OCI-LY7 (cell line): ENCODE measurements around the gene LRRC7. TPM values are rescaled to one million over a fixed set of nuclear protein-coding genes. Genes with fewer than 3 reads are reported as not detected.

Experiments used
- BruUV-seq: library from RNA; stranded (reverse); fragments of 400-500 nt; replicated peaks from 2 replicates; lab custom pipeline; 2021; lab: Mats Ljungman, UMichigan
- CTCF ChIA-PET: fragments of 300-600 bp; sonication (Branson Sonifier 250); formaldehyde crosslinking; loops from one replicate; lab custom pipeline; 2022; ENCODE audit warnings: antibody characterized with exemption; ENCODE audit not compliant: unreplicated experiment; lab: Charles Lee
- POLR2A ChIA-PET: fragments of 300-600 bp; sonication (Branson Sonifier 250); formaldehyde crosslinking; loops from one replicate; lab custom pipeline; 2022; ENCODE audit warnings: antibody characterized with exemption; lab: Charles Lee
- DNase-seq: peaks from one replicate; pipeline ENCODE4 v3.0.0-alpha.2; 2015; ENCODE audit warnings: low spot score
- H2AFZ ChIP-seq: fragments of 200-600 bp; sonication (generic), shearing (Covaris generic); 2 replicates; pipeline ENCODE4 v1.6.1; 2014; ENCODE audit warnings: mild to moderate bottlenecking, antibody characterized with exemption, low read length, moderate library complexity
- H3K27ac ChIP-seq: fragments of 200-600 bp; sonication (generic); 2 replicates; pipeline ENCODE4 v1.5.1; 2014; ENCODE audit warnings: mixed run types, low read depth, mild to moderate bottlenecking, moderate library complexity, low read length, inconsistent platforms; ENCODE audit not compliant: poor library complexity, severe bottlenecking
- H3K36me3 ChIP-seq: fragments of 200-600 bp; sonication (generic); 2 replicates; pipeline ENCODE4 v1.6.1; 2014; ENCODE audit warnings: mild to moderate bottlenecking, antibody characterized with exemption, low read length, moderate library complexity, mixed read lengths; ENCODE audit not compliant: insufficient read depth
- H3K4me1 ChIP-seq: fragments of 200-600 bp; sonication (generic); 2 replicates; pipeline ENCODE4 v1.5.1; 2014; ENCODE audit warnings: mild to moderate bottlenecking, low read length; ENCODE audit not compliant: insufficient read depth, poor library complexity, severe bottlenecking
- H3K4me2 ChIP-seq: fragments of 200-600 bp; sonication (generic); 2 replicates; pipeline ENCODE4 v1.6.1; 2014; ENCODE audit warnings: mild to moderate bottlenecking, low read length
- H3K4me3 ChIP-seq: fragments of 200-600 bp; sonication (generic); 2 replicates; pipeline ENCODE4 v1.5.1; 2014; ENCODE audit warnings: mild to moderate bottlenecking, low read depth, low read length; ENCODE audit not compliant: poor library complexity, severe bottlenecking
- H3K79me2 ChIP-seq: fragments of 200-600 bp; sonication (generic); 2 replicates; pipeline ENCODE4 v1.6.1; 2016; ENCODE audit warnings: low read depth, mild to moderate bottlenecking, low read length, moderate library complexity, mixed read lengths; ENCODE audit not compliant: insufficient read depth
- H3K9me2 ChIP-seq: fragments of 200-600 bp; sonication (generic); 2 replicates; pipeline ENCODE4 v1.6.1; 2016; ENCODE audit warnings: mild to moderate bottlenecking, low read length, mixed read lengths; ENCODE audit not compliant: insufficient read depth
- H3K9me3 ChIP-seq: fragments of 200-600 bp; sonication (generic); 2 replicates; pipeline ENCODE4 v1.6.1; 2014; ENCODE audit warnings: mild to moderate bottlenecking, mixed run types, low read length, mixed read lengths
- H4K20me1 ChIP-seq: fragments of 200-600 bp; sonication (generic); 2 replicates; pipeline ENCODE4 v1.6.1; 2014; ENCODE audit warnings: mild to moderate bottlenecking, antibody characterized with exemption, low read length, moderate library complexity, mixed read lengths; ENCODE audit not compliant: insufficient read depth
- CTCF ChIP-seq: fragments of 200-600 bp; sonication (generic); conservative IDR thresholded peaks from 2 replicates; pipeline ENCODE4 v1.5.1; 2014; ENCODE audit warnings: mild to moderate bottlenecking, antibody characterized with exemption, low read length, moderate library complexity, mixed read lengths
- EZH2phosphoT487 ChIP-seq: fragments of 200-600 bp; sonication (generic); IDR thresholded peaks from 2 replicates; pipeline ENCODE4 v1.6.1; 2018; ENCODE audit warnings: low read depth, borderline replicate concordance, mild to moderate bottlenecking, mixed run types, antibody characterized with exemption, low read length, moderate library complexity, mixed read lengths
- intact Hi-C: fragments of 100-400 bp; cut with micrococcal nuclease; formaldehyde crosslinking; loops from one replicate; pipeline ENCODE4 v1.10.0; 2022; ENCODE audit not compliant: unreplicated experiment
- total RNA-seq, 2 experiments: library from RNA; depleted of rRNA in 1 of 2; stranded (reverse); fragments of >200 nt in 1 of 2; shearing (Covaris generic) in 1 of 2; gene quantifications; 2 replicates each; pipeline ENCODE4 v1.2.3, GENCODE V29; 2014 to 2022

Gene LRRC7
- total RNA-seq, 2 experiments from 2014 or later, result not detected

GRCh38 chr1:70077066-70077465 lies 509.3 kb downstream of the LRRC7 start:
- Histone ChIP-seq H3K79me2 (no peaks in the 10 kb centered on the region), H3K9me2 (no peaks in the 10 kb centered on the region), H3K4me2 (no peak overlapping the region), H3K27ac (no peak overlapping the region), H3K4me3 (no peak overlapping the region), H4K20me1 (no peaks in the 10 kb centered on the region), H3K36me3 (no peaks in the 10 kb centered on the region), H3K4me1 (no peaks in the 10 kb centered on the region), H3K9me3 (no peaks in the 10 kb centered on the region), H2AFZ (no peak overlapping the region)
- no TSS peak for BruUV-seq
- TF ChIP-seq EZH2phosphoT487 (no peak), CTCF (no peak)
- CTCF ChIA-PET, result no interaction called here
- no peak for DNase-seq
- intact Hi-C loops, result no loop called here
- POLR2A ChIA-PET, result interaction anchor here (0.6 kb wide), 1 partner anchor 708 kb away, joined by 3 read pairs; no protein-coding TSS in a partner anchor

- H4K20me1 ChIP-seq, result no peaks in the 10 kb centered on the region
- H3K9me2 ChIP-seq, result no peaks in the 10 kb centered on the region
- H3K4me1 ChIP-seq, result peaks cover 9% of the 10 kb centered on the region
- H3K27ac ChIP-seq, result no peak overlapping the region
- DNase-seq, result no peak
- intact Hi-C loops, result no loop called here
- no TSS peak for BruUV-seq
- H3K79me2 ChIP-seq, result no peaks in the 10 kb centered on the region
- H3K36me3 ChIP-seq, result no peaks in the 10 kb centered on the region
- H3K4me3 ChIP-seq, result no peak overlapping the region
- CTCF ChIA-PET, result no interaction called here
- H2AFZ ChIP-seq, result no peak overlapping the region
- no peaks in the 10 kb centered on the region for H3K9me3 ChIP-seq
- no peak overlapping the region for H3K4me2 ChIP-seq
- POLR2A ChIA-PET, result interaction anchor here (1.2 kb wide), 1 partner anchor 12 kb away, joined by 3 read pairs; no protein-coding TSS in a partner anchor
- no peak for TF ChIP-seq CTCF
- no peak for TF ChIP-seq EZH2phosphoT487
These were observed 511.8 kb downstream of the LRRC7 start for GRCh38 chr1:70079546-70079945.

- DNase-seq, result peak; percentile 57
- no peak for TF ChIP-seq EZH2phosphoT487
- no peak for TF ChIP-seq CTCF
- no peaks in the 10 kb centered on the region for H3K9me3 ChIP-seq
- H3K4me3 ChIP-seq, result no peak overlapping the region
- H3K36me3 ChIP-seq, result no peaks in the 10 kb centered on the region
- no TSS peak for BruUV-seq
- H3K27ac ChIP-seq, result peak overlapping the region; percentile 3
- CTCF ChIA-PET, result no interaction called here
- no peaks in the 10 kb centered on the region for H3K79me2 ChIP-seq
- no peaks in the 10 kb centered on the region for H4K20me1 ChIP-seq
- peak overlapping the region; percentile 47 for H2AFZ ChIP-seq
- H3K4me1 ChIP-seq, result peaks cover 9% of the 10 kb centered on the region
- intact Hi-C loops, result no loop called here
- H3K9me2 ChIP-seq, result no peaks in the 10 kb centered on the region
- peak overlapping the region; percentile 26 for H3K4me2 ChIP-seq
- POLR2A ChIA-PET, result interaction anchor here (0.6 to 1.3 kb wide), 3 partner anchors 8 to 1728 kb away, joined by 3 to 4 read pairs (median 3); no protein-coding TSS in a partner anchor
These were observed 515.8 kb downstream of the LRRC7 start for GRCh38 chr1:70083519-70083918.
